ENCODE measurements around the gene CELF6. TPM values are rescaled to one million over a fixed set of nuclear protein-coding genes. Genes with fewer than 3 reads are reported as not detected.

The CELF6 gene
- total and polyA plus RNA-seq, 2 experiments from 2014 or later = 0.14 TPM; not detected in 1

DNA sequence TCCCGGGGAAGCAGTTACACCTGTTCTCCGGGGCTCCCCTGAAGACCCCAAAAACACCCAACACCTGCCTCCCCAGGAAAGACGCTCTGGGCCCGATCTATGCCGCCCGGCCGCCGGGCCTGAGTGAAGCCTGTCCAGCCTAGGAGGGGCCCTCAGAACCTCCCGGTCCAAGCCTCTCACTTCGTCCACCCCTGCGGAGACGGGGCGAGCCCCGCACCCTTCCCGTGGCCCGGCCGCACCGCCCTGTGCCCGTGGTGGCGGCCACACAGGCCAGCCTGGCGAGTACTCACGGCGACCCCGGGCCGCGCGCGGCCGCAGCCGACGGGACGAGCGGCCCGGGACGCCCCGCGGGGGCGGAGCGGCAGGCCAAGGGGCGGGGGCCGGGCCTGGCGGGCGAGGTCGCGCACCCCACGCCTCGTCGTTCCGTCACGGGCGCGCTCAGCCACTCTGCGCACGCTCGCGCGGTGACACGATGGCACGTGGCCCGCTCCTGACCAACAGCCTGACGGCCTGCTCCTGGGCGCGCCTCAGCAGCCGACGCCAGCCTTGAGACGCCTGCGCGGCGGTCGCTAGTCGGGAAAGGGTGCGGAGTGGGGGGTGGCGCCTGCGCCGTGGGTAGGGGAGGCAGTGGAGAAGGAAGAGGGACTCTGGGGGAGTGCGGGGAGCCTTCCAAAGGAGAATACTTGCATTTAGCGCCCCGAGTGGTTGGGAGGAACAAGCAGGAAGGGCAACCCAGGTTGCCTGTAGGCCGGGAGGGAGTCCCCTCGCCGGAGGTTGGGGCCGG lies 47.6 kb downstream of the CELF6 start, which contains the start of gene PARP6:
PARP6 (minus strand) TSS at position 342 of the 784 bp plus-strand sequence. CDS start 5,077 bp downstream, outside the sequence.
- peak within 1 kb of the TSS; percentile 86 for H3K4me2 ChIP-seq
- H3K4me3 Mint-ChIP-seq = peak within 1 kb of the TSS; percentile 89
- H3K4me1 Mint-ChIP-seq = peaks cover 14% of the 10 kb centered on the region
- H3K9me2 ChIP-seq (ENCODE audit: insufficient read depth) = no peaks in the 10 kb centered on the region
- no peaks in the 10 kb centered on the region; the same call in 1 of the 2 replicates for H3F3A ChIP-seq (replicated peaks; ENCODE audit: low read depth)
- H3K79me2 ChIP-seq (replicated peaks; ENCODE audit: insufficient read depth) = peaks cover 15% of the 10 kb centered on the region
- peaks cover 6% of the 10 kb centered on the region for H3K27me3 Mint-ChIP-seq (ENCODE audit: insufficient read depth, low read depth, poor library complexity)
- no peak for TF ChIP-seq JUNB (IDR thresholded peaks at IDR 0.05; ENCODE audit: unreplicated experiment)
- TF ChIP-seq ZNF114 (CRISPR knock-in tag; IDR thresholded peaks at IDR 0.05) = no peak
- TF ChIP-seq STAT1 (IDR thresholded peaks at IDR 0.05; ENCODE audit: unreplicated experiment) = no peak
- TF ChIP-seq ZNF331 (CRISPR knock-in tag; IDR thresholded peaks at IDR 0.05; ENCODE audit: low read depth) = no peak
- TF ChIP-seq, protein P1, sequence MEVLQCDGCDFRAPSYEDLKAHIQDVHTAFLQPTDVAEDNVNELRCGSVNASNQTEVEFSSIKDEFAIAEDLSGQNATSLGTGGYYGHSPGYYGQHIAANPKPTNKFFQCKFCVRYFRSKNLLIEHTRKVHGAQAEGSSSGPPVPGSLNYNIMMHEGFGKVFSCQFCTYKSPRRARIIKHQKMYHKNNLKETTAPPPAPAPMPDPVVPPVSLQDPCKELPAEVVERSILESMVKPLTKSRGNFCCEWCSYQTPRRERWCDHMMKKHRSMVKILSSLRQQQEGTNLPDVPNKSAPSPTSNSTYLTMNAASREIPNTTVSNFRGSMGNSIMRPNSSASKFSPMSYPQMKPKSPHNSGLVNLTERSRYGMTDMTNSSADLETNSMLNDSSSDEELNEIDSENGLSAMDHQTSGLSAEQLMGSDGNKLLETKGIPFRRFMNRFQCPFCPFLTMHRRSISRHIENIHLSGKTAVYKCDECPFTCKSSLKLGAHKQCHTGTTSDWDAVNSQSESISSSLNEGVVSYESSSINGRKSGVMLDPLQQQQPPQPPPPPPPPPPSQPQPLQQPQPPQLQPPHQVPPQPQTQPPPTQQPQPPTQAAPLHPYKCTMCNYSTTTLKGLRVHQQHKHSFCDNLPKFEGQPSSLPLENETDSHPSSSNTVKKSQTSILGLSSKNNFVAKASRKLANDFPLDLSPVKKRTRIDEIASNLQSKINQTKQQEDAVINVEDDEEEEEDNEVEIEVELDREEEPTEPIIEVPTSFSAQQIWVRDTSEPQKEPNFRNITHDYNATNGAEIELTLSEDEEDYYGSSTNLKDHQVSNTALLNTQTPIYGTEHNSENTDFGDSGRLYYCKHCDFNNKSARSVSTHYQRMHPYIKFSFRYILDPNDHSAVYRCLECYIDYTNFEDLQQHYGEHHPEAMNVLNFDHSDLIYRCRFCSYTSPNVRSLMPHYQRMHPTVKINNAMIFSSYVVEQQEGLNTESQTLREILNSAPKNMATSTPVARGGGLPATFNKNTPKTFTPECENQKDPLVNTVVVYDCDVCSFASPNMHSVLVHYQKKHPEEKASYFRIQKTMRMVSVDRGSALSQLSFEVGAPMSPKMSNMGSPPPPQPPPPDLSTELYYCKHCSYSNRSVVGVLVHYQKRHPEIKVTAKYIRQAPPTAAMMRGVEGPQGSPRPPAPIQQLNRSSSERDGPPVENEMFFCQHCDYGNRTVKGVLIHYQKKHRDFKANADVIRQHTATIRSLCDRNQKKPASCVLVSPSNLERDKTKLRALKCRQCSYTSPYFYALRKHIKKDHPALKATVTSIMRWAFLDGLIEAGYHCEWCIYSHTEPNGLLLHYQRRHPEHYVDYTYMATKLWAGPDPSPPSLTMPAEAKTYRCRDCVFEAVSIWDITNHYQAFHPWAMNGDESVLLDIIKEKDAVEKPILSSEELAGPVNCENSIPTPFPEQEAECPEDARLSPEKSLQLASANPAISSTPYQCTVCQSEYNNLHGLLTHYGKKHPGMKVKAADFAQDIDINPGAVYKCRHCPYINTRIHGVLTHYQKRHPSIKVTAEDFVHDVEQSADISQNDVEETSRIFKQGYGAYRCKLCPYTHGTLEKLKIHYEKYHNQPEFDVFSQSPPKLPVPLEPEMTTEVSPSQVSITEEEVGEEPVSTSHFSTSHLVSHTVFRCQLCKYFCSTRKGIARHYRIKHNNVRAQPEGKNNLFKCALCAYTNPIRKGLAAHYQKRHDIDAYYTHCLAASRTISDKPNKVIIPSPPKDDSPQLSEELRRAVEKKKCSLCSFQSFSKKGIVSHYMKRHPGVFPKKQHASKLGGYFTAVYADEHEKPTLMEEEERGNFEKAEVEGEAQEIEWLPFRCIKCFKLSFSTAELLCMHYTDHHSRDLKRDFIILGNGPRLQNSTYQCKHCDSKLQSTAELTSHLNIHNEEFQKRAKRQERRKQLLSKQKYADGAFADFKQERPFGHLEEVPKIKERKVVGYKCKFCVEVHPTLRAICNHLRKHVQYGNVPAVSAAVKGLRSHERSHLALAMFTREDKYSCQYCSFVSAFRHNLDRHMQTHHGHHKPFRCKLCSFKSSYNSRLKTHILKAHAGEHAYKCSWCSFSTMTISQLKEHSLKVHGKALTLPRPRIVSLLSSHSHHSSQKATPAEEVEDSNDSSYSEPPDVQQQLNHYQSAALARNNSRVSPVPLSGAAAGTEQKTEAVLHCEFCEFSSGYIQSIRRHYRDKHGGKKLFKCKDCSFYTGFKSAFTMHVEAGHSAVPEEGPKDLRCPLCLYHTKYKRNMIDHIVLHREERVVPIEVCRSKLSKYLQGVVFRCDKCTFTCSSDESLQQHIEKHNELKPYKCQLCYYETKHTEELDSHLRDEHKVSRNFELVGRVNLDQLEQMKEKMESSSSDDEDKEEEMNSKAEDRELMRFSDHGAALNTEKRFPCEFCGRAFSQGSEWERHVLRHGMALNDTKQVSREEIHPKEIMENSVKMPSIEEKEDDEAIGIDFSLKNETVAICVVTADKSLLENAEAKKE (CRISPR knock-in tag; IDR thresholded peaks at IDR 0.05) = no peak
- TF ChIP-seq NANOG (IDR thresholded peaks at IDR 0.05; ENCODE audit: borderline replicate concordance) = no peak
- TF ChIP-seq, protein P2, sequence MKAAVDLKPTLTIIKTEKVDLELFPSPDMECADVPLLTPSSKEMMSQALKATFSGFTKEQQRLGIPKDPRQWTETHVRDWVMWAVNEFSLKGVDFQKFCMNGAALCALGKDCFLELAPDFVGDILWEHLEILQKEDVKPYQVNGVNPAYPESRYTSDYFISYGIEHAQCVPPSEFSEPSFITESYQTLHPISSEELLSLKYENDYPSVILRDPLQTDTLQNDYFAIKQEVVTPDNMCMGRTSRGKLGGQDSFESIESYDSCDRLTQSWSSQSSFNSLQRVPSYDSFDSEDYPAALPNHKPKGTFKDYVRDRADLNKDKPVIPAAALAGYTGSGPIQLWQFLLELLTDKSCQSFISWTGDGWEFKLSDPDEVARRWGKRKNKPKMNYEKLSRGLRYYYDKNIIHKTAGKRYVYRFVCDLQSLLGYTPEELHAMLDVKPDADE (IDR thresholded peaks at IDR 0.05) = peak; percentile 75
- TF ChIP-seq EZH2phosphoT487 (IDR thresholded peaks at IDR 0.05; ENCODE audit: unreplicated experiment) = no peak
- peak; percentile 88 for TF ChIP-seq POLR2AphosphoS5 (IDR thresholded peaks at IDR 0.05; ENCODE audit: low read depth)
- TF ChIP-seq, protein P3, sequence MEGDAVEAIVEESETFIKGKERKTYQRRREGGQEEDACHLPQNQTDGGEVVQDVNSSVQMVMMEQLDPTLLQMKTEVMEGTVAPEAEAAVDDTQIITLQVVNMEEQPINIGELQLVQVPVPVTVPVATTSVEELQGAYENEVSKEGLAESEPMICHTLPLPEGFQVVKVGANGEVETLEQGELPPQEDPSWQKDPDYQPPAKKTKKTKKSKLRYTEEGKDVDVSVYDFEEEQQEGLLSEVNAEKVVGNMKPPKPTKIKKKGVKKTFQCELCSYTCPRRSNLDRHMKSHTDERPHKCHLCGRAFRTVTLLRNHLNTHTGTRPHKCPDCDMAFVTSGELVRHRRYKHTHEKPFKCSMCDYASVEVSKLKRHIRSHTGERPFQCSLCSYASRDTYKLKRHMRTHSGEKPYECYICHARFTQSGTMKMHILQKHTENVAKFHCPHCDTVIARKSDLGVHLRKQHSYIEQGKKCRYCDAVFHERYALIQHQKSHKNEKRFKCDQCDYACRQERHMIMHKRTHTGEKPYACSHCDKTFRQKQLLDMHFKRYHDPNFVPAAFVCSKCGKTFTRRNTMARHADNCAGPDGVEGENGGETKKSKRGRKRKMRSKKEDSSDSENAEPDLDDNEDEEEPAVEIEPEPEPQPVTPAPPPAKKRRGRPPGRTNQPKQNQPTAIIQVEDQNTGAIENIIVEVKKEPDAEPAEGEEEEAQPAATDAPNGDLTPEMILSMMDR (conservative IDR thresholded peaks at IDR 0.05; ENCODE audit: low read depth in 2 of 2) = peak; percentile 55 to 78
- TF ChIP-seq CREB1 (CRISPR knock-in tag; IDR thresholded peaks at IDR 0.05; ENCODE audit: low read depth) = peak; percentile 82
- TF ChIP-seq, protein P4, sequence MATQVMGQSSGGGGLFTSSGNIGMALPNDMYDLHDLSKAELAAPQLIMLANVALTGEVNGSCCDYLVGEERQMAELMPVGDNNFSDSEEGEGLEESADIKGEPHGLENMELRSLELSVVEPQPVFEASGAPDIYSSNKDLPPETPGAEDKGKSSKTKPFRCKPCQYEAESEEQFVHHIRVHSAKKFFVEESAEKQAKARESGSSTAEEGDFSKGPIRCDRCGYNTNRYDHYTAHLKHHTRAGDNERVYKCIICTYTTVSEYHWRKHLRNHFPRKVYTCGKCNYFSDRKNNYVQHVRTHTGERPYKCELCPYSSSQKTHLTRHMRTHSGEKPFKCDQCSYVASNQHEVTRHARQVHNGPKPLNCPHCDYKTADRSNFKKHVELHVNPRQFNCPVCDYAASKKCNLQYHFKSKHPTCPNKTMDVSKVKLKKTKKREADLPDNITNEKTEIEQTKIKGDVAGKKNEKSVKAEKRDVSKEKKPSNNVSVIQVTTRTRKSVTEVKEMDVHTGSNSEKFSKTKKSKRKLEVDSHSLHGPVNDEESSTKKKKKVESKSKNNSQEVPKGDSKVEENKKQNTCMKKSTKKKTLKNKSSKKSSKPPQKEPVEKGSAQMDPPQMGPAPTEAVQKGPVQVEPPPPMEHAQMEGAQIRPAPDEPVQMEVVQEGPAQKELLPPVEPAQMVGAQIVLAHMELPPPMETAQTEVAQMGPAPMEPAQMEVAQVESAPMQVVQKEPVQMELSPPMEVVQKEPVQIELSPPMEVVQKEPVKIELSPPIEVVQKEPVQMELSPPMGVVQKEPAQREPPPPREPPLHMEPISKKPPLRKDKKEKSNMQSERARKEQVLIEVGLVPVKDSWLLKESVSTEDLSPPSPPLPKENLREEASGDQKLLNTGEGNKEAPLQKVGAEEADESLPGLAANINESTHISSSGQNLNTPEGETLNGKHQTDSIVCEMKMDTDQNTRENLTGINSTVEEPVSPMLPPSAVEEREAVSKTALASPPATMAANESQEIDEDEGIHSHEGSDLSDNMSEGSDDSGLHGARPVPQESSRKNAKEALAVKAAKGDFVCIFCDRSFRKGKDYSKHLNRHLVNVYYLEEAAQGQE (IDR thresholded peaks at IDR 0.05; ENCODE audit: unreplicated experiment) = no peak
- no peaks in the 10 kb centered on the region; the same call in 2 of the 3 replicates for H3K36me3 Mint-ChIP-seq (ENCODE audit: low read depth)
- peak; percentile 98 for ATAC-seq
- H4K20me1 ChIP-seq (replicated peaks; ENCODE audit: insufficient read depth) = peaks cover 14% of the 10 kb centered on the region
- H3K27me3 ChIP-seq (ENCODE audit: insufficient read depth) = no peaks in the 10 kb centered on the region
- no peaks in the 10 kb centered on the region for H3K9me3 Mint-ChIP-seq
- peak within 1 kb of the TSS; percentile 91 for H3K27ac Mint-ChIP-seq
- H3K4me1 ChIP-seq (ENCODE audit: insufficient read depth) = peaks cover 7% of the 10 kb centered on the region; the same call in 1 of the 2 replicates
- DNase-seq (ENCODE audit: low spot score) = peak; percentile 98
- peak within 1 kb of the TSS; percentile 95 for H2AFZ ChIP-seq
- H3K27ac ChIP-seq (ENCODE audit: low read depth) = no peak within 1 kb of the TSS
- H3K36me3 ChIP-seq (ENCODE audit: insufficient read depth) = no peaks in the 10 kb centered on the region
- H3K4me3 ChIP-seq = peak within 1 kb of the TSS; percentile 90
